Fibroblast of skin of right quadriceps (primary cell): ENCODE data around the gene CTNNA3.

Source experiments
- DNase-seq: peaks from one replicate; pipeline ENCODE4 v3.0.0-alpha.2; 2013

CTNNA3 gene

GRCh38 chr10:66999762-67000545 is 696.0 kb downstream of the CTNNA3 start:
- no peak for DNase-seq

GRCh38 chr10:66996996-66997395 is 699.0 kb downstream of the CTNNA3 start:
- no peak for DNase-seq

DNA sequence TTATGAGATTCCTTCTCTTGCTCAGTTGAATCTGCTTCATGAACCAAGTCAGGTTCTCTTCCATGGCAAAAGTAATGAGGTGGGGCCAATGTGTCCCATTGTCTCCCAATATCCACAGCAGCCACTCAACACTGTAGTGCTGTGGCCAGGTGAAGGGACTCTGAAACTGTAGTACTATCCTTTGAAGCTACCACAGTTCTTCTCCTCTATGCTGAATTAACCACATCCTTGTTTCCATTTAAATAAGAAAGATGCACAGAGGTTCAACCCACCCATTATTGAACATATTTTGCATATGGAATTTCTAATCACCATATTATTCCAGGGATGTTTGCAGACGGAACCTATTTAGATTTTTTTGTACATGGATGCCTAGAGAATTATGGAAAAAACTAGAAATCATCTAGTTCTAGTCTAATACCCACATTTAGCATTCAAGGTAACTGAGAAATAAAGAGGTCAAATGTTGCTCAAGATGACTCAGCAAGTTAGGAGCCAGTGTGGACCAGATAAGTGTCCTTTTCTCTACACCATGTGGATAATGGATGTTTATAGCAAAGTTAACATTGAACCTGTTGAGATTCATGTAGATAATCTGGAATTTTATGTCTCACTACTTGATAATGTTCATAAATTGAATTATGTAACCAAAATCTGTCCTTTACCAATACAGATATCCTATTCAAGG is 705.7 kb downstream of the CTNNA3 start:
- no peak for DNase-seq

DNA sequence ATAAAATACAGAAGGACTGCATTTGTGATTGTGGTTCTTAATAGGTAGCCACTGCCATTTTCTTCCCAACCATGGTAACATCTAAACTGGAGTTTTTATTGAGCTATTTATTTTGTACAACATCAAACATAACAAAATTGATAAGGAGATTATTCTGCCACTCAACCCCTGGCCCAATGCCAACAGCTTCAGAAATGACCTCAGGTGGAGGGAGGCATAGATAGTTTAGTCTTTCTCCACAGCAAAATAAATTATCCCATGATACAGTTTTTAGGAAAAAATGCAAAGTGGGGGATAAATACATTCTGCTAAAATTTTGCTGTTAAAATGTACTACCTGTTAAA is 712.5 kb downstream of the CTNNA3 start:
- DNase-seq, result no peak

GRCh38 chr10:66982792-66983474 is 713.1 kb downstream of the CTNNA3 start:
- no peak for DNase-seq

DNA sequence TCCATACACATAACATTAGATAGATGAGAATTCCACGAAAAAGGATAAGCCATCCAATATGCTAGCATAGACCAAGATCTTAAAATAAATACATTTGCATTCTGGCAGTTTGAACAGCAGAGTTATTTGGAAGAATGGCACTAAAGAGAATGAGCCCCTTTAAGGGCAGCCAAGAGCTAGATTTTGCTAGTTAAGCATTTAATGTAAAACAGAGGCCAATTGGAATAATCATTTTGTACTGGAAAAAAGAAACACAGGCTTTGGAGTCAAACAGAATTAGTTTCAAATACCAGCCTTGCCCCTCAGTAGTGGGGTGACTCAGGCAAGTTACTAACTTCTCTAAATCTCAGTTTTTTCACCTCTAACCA is 714.0 kb downstream of the CTNNA3 start:
- DNase-seq, result no peak

DNA sequence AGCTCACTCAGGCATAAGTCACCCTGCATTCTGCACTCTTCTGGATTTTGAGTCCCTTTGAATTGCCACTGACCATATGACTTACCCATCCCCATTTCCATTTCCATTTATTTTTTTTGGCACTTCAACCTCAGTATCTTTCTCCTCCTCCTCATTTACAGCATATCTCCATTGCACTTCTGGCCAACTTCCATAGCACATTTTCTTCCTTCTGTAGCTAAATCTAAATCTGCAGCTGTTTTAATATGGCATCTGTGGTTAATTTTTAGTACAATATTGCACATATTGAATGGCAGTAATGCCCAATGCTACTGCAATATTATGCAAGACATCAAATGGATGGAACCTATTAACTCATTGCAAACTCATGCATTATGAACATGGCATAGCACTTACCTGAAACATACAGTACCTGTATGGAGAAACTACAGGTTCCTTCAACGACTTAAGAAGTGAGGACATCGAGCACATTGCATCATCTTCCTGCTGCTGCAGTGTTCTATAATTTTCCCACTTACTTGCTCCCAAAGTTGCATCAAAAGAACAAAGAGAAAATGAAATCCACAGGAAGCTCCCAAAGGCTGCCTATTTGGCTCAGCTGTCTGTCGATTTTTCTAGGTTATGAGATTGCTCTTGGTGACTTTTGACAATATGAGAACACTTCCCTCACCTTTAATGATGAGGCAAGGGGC is 714.5 kb downstream of the CTNNA3 start:
- DNase-seq, result no peak

DNA sequence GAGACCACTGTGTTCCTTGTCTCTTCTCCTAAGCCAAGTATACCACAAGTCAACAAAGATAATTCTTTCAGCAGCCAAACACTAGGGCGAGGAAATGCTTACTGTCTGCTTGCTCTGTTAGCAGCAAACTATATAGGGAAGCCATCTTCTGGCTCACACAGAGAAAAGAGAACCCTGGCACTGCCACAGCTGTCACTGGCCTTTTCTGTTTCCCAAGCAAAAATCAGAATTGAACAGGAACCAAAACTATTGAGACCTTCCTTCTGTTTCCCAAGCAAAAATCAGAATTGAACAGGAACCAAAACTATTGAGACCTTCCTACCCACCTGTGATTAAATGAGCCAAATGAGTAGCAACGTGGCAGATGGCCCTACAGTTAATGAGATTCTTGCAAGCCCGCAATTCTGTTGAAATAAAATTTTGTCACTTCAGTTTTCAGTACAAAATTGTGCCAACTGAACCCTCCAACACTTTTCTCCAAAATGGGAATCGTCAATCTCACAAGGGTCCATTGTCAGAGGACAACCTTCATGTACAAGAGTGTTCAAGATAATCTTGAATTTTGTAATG is 715.7 kb downstream of the CTNNA3 start:
- no peak for DNase-seq

GRCh38 chr10:66964946-66965345 is 731.0 kb downstream of the CTNNA3 start:
- no peak for DNase-seq

DNA sequence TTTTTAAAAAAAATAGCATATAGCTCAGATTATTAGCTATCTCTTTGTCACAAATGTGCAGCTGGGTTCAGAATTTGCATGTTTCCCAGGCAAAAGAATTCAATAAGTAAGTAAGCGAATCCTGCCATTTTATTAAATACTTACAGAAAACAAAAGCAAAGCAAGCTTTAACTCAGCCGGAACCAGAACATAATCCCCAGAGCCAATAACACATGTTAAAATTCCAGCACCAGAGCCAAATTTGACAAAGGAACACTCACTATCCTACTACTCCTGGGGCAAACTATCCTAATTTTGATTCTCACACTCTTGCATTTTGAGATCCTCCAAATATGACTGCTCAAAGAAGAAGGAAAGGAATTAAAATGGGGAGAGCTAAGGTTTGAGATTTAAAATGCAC is 737.5 kb downstream of the CTNNA3 start:
- no peak for DNase-seq

DNA sequence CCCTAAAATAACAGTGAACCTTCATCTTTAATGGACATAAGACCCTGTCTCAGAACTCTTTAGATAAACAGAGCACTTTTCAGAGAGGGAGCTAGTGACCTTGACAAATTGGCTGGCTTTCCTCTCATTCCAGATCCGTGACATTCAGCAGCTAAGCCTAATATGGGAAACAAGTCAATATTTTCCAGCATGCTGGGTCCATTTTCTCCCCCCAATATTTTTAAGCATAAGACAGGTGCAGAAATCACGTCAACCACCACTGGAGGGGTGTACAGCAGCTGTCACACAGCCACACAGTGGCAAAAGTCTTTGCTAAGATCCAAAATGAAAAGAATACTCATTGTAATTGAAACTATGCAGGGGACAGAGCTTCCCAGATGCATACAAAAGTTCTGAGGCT is 744.1 kb downstream of the CTNNA3 start:
- no peak for DNase-seq

GRCh38 chr10:66943590-66943989 is 752.4 kb downstream of the CTNNA3 start:
- no peak for DNase-seq

GRCh38 chr10:66942407-66942806 is 753.6 kb downstream of the CTNNA3 start:
- DNase-seq, result no peak

GRCh38 chr10:66941491-66941890 is 754.5 kb downstream of the CTNNA3 start:
- DNase-seq, result no peak

- DNase-seq, result no peak
Measured at GRCh38 chr10:66940965-66941364, 755.0 kb downstream of the CTNNA3 start.

DNA sequence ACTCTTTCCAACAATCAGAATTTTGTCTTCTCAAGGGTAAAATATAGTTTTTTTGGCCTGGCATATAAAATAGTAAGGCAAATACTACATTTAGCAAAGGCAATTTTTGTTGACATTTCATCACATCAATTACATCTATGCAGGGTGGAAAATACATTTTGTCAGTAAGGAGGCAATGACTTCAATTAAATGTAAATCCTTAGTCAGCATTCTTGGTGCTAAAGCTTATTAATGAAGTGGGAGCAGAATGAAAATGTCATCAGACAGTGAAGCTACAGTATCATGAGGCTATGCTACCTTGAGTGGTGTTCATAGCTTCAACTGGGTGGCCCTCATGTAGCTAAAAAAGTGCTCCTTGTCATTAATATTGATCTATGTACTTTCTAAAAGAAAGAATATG is 761.3 kb downstream of the CTNNA3 start:
- no peak for DNase-seq

GRCh38 chr10:66931949-66932343 is 764.0 kb downstream of the CTNNA3 start:
- DNase-seq, result no peak

DNA sequence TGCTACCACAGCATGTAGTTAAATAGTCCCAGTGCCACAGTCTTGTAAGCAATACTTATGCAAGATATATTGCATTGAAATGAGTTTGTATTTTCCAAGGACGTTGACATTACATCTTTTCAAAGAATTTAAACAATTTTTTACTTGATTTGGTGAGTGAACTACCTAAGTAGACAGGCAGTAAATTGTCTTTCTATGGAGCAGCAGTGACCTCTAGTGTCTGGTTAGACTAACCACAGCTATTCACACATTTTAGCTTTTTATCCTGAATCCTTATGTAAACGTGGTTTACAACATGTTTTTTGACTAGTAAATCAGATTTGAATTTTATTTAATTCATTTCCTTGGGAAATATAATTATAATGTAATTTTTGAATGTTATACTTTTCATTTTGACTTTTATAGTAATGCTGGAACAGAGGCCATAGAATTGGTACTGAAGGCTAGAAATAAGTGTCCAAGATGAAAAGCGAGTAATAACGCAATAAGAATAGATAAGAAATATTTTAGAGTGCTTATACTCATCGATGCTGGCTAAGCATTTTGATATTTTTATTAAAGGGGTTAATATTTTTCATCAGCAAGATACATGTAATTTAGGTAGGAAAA is 764.6 kb downstream of the CTNNA3 start:
- peak; percentile 73 for DNase-seq

GRCh38 chr10:66929375-66929774 is 766.6 kb downstream of the CTNNA3 start:
- DNase-seq, result no peak

DNA sequence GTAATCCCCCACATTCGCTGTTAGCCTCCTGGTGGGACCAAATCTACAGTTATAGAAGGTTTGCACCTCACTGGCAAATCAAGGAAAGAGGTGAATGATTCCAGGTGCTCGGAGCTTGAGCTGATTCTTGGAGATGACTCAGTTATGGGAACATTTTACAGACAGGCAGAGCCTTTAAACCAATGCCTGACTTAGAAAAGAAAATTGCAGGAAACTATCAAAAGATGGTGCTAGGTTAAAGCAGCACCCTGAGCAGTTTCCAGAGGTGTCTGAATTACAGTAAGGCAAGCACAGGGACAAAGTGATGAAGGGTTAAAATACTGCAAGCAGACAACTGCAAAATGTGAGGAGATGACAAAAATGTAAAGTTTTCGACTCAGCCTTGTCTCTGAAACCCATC is 767.2 kb downstream of the CTNNA3 start:
- DNase-seq, result no peak

- peak; percentile 42 for DNase-seq
Measured at GRCh38 chr10:66927971-66928770, 767.8 kb downstream of the CTNNA3 start.
